Right lobe of liver (tissue), 6 donors: ENCODE measurements around the gene FGFR1OP2. TPM values are rescaled to one million over a fixed set of nuclear protein-coding genes. Genes with fewer than 3 reads are reported as not detected.
A peak's percentile ranks its signal among the peaks of the same experiment; 100 is the strongest.
"Not testable (repeated sequence)": the region's sequence is repeated elsewhere in the genome, so short reads cannot be mapped to it uniquely, and the experiment has no call there.

Experiments used
- ATAC-seq, 4 donors: fragments of 200-7000 bp; cut with Tn5 transposase; one replicate each; pipeline ENCODE4 v1.9.1; 2020; ENCODE audit warnings: mild to moderate bottlenecking in 4 of 4, moderate library complexity in 4 of 4
- DNase-seq, 3 donors: peaks; one replicate each; pipeline ENCODE4 v3.0.0-alpha.2; 2020
- H3K27ac ChIP-seq, 3 donors: fragments of 200-600 bp; one replicate each; pipeline ENCODE4 v1.8.0; 2022
- H3K27me3 ChIP-seq, 2 donors: fragments of 200-600 bp; one replicate each; pipeline ENCODE4 v1.8.0; 2022
- H3K36me3 ChIP-seq, 4 donors: fragments of 200-600 bp; sonication (generic) in 1 of 4; one replicate each; pipeline versions ENCODE4 v1.5.1 to v1.8.0; 2017 to 2022; ENCODE audit warnings: control low read depth in 1 of 4
- H3K4me1 ChIP-seq, 4 donors: fragments of 200-600 bp; sonication (generic) in 1 of 4; one replicate each; pipeline versions ENCODE4 v1.5.1 to v1.8.0; 2017 to 2022; ENCODE audit warnings: control low read depth in 1 of 4
- H3K4me3 ChIP-seq, 3 donors: fragments of 200-600 bp; one replicate each; pipeline ENCODE4 v1.8.0; 2022
- H3K9me3 ChIP-seq, 4 donors: fragments of 200-600 bp; sonication (generic) in 1 of 4; one replicate each; pipeline versions ENCODE4 v1.5.1 to v1.8.0; 2017 to 2022; ENCODE audit warnings: control low read depth in 1 of 4
- CTCF ChIP-seq, 4 donors: fragments of 200-600 bp in 3 of 4; fragments of 450-650 bp in 1 of 4; IDR thresholded peaks; one replicate each; pipeline versions ENCODE4 v1.5.1 to v1.8.0; 2016 to 2022; ENCODE audit warnings: antibody characterized with exemption in 4 of 4, mild to moderate bottlenecking in 2 of 4
- POLR2A ChIP-seq: fragments of 450-650 bp; IDR thresholded peaks from one replicate; pipeline ENCODE4 v1.6.1; 2017; ENCODE audit warnings: antibody characterized with exemption, mild to moderate bottlenecking
- WGBS: methylation state at CpG from one replicate; pipeline ENCODE4 v1.1.6; 2018; ENCODE audit warnings: low coverage, low lambda C conversion rate; ENCODE audit not compliant: insufficient coverage; ENCODE audit errors: missing lambda C conversion rate; 5-methylcytosine and 5-hydroxymethylcytosine counted together
- intact Hi-C, 2 donors: fragments of 100-400 bp; cut with DNase I; formaldehyde crosslinking; loops; one replicate each; pipeline versions ENCODE4 v1.11.2 to v1.14.1; 2022
- total RNA-seq, 6 experiments: library from RNA; depleted of rRNA in 2 of 6; stranded (reverse); fragments of >200 nt in 2 of 6; fragmentation: NEBNext Ultra II Directional in 3 of 6; extraction: Animal tissue kit (Norgen Biotek cat#: 25700) in 3 of 6; gene quantifications; one replicate each; pipeline versions ENCODE4 v1.1.0 to v1.2.4, GENCODE V29; 2016 to 2023
- donor health status: DM: no; HTN: yes; CAD: no.
- donor health status: DM: no; HTN: no; CAD: no.
- donor health status: DM: no; HTN: no; CAD: no.
- donor health status: DM: no; HTN: yes; CAD: no.
- donor health status: DM: no; HTN: yes; CAD: no.

FGFR1OP2 gene
- total RNA-seq, 6 experiments from 2014 or later: 13.3 to 29.6 (median 20.1) TPM

- intact Hi-C loops: no loop called here
- DNase-seq (no peak), ATAC-seq (no peak)
- H3K4me1 ChIP-seq: peaks cover 0 to 2% (median 0%) of the 10 kb centered on the region in 4 donors
- H3K27ac ChIP-seq: no peak overlapping the region
- TF ChIP-seq POLR2A: no peak
- no peak for TF ChIP-seq CTCF (IDR thresholded peaks at IDR 0.05)
- H3K4me3 ChIP-seq: no peak overlapping the region
- H3K9me3 ChIP-seq: no peaks in the 10 kb centered on the region
- peaks cover 0 to 3% (median 0%) of the 10 kb centered on the region in 4 donors for H3K36me3 ChIP-seq
- H3K27me3 ChIP-seq: no peaks in the 10 kb centered on the region
- 100% methylated on average over 1 of the region's 1 CpG for WGBS
These were observed 10.0 kb downstream of the FGFR1OP2 start for GRCh38 chr12:26948309-26948708.

- intact Hi-C loops: no loop called here
- 6% methylated on average over 1 of the region's 1 CpG for WGBS
- Histone ChIP-seq H3K27ac (peak overlapping the region in 1 of 3 donors; percentile 27), H3K4me3 (no peak overlapping the region), H3K9me3 (no peaks in the 10 kb centered on the region), H3K4me1 (peaks cover 0 to 8% (median 0%) of the 10 kb centered on the region in 4 donors), H3K36me3 (peaks cover 4 to 19% (median 12%) of the 10 kb centered on the region in 4 donors), H3K27me3 (no peaks in the 10 kb centered on the region)
- no peak for DNase-seq
- ATAC-seq: peak; percentile 88 to 98 (median 94)
- no peak for TF ChIP-seq POLR2A
- TF ChIP-seq CTCF (IDR thresholded peaks at IDR 0.05): no peak
These were observed 15.2 kb downstream of the FGFR1OP2 start for GRCh38 chr12:26953447-26953846.

GRCh38 chr12:26954027-26954426 lies 15.8 kb downstream of the FGFR1OP2 start:
- peak in 1 of 4 donors; percentile 32 for ATAC-seq
- H3K4me1 ChIP-seq: peaks cover 0 to 8% (median 0%) of the 10 kb centered on the region in 4 donors
- peaks cover 4 to 19% (median 12%) of the 10 kb centered on the region in 4 donors for H3K36me3 ChIP-seq
- H3K27me3 ChIP-seq: no peaks in the 10 kb centered on the region
- H3K27ac ChIP-seq: no peak overlapping the region
- H3K4me3 ChIP-seq: no peak overlapping the region
- DNase-seq: no peak
- TF ChIP-seq POLR2A: no peak
- intact Hi-C loops: no loop called here
- 40% methylated on average over 4 of the region's 4 CpGs for WGBS
- no peaks in the 10 kb centered on the region for H3K9me3 ChIP-seq

- peaks cover 4 to 20% (median 15%) of the 10 kb centered on the region in 4 donors for H3K36me3 ChIP-seq
- DNase-seq, H3K4me3 ChIP-seq, H3K4me1 ChIP-seq, intact Hi-C loops, H3K27ac ChIP-seq, H3K27me3 ChIP-seq, ATAC-seq, H3K9me3 ChIP-seq: not testable (repeated sequence)
- WGBS: 96% methylated on average over 7 of the region's 7 CpGs
These were observed 23.1 kb downstream of the FGFR1OP2 start for GRCh38 chr12:26961391-26961790.

GRCh38 chr12:26961803-26962202 lies 23.5 kb downstream of the FGFR1OP2 start:
- Histone ChIP-seq H3K4me1 (no peaks in the 10 kb centered on the region), H3K27ac (no peak overlapping the region), H3K36me3 (peaks cover 4 to 16% (median 12%) of the 10 kb centered on the region in 4 donors), H3K9me3 (no peaks in the 10 kb centered on the region), H3K27me3 (no peaks in the 10 kb centered on the region), H3K4me3 (no peak overlapping the region)
- no peak for TF ChIP-seq POLR2A
- TF ChIP-seq CTCF (IDR thresholded peaks at IDR 0.05): no peak
- intact Hi-C loops: no loop called here
- ATAC-seq (no peak), DNase-seq (no peak)
- WGBS: 44% methylated on average over 1 of the region's 1 CpG

- Histone ChIP-seq H3K27ac (no peak overlapping the region), H3K27me3 (no peaks in the 10 kb centered on the region), H3K9me3 (no peaks in the 10 kb centered on the region), H3K4me3 (no peak overlapping the region), H3K4me1 (no peaks in the 10 kb centered on the region), H3K36me3 (peaks cover 0 to 7% (median 0%) of the 10 kb centered on the region in 4 donors)
- WGBS: 94% methylated on average over 1 of the region's 1 CpG
- DNase-seq (no peak), ATAC-seq (no peak)
- no peak for TF ChIP-seq CTCF (IDR thresholded peaks at IDR 0.05)
- no peak for TF ChIP-seq POLR2A
- intact Hi-C loops: no loop called here
These were observed 25.1 kb downstream of the FGFR1OP2 start for GRCh38 chr12:26963413-26963812.
